ENCODE data around the gene GSTO1.

DNA sequence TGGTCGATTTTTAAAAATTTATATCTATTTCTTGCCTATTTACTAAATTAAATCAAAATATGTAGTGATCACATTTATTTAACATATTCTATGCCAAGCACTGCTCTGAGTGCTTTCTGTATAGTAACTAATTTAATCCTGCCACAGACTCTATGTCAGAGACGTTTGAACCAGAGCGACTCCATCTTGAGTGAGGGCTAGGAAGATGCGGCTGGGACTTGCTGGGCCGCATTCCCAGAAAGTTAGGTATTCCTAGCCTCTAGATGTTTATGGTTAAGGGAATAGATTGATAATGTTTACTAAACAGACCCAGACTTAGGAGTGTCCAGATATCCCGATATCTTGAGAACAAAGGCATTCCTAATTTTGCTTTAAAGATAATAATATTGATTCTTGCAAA lies 3.2 kb upstream of the GSTO1 start:
- TF ChIP-seq EZH2 (IDR thresholded peaks at IDR 0.05; ENCODE audit: insufficient read depth, poor library complexity, severe bottlenecking) (no peak), EZH2phosphoT487 (IDR thresholded peaks at IDR 0.05; ENCODE audit: insufficient read depth, low read depth) (no peak)
